ENCODE data around the gene C5orf46.

Gene C5orf46

GRCh38 chr5:147920420-147921030, 14.2 kb upstream of the C5orf46 start:
- TF ChIP-seq FOXM1 (IDR thresholded peaks at IDR 0.05; ENCODE audit: borderline replicate concordance, low read depth) (no peak), CEBPB (IDR thresholded peaks at IDR 0.05) (no peak), YY1 (IDR thresholded peaks at IDR 0.05; ENCODE audit: low read depth) (no peak), USF1 (IDR thresholded peaks at IDR 0.05) (no peak), TEAD4 (IDR thresholded peaks at IDR 0.05) (no peak), TAF1 (IDR thresholded peaks at IDR 0.05; ENCODE audit: low read depth) (no peak), CREB1 (IDR thresholded peaks at IDR 0.05; ENCODE audit: low read depth) (no peak), TCF12 (IDR thresholded peaks at IDR 0.05; ENCODE audit: low read depth) (no peak), REST (IDR thresholded peaks at IDR 0.05; ENCODE audit: low read depth) (no peak), ZBTB7A (IDR thresholded peaks at IDR 0.05; ENCODE audit: low read depth) (no peak), RAD21 (IDR thresholded peaks at IDR 0.05; ENCODE audit: low read depth) (no peak), EGR1 (IDR thresholded peaks at IDR 0.05) (no peak), EP300 (IDR thresholded peaks at IDR 0.05; ENCODE audit: borderline replicate concordance) (no peak), MAX (IDR thresholded peaks at IDR 0.05) (no peak), NFIC (IDR thresholded peaks at IDR 0.05) (no peak)

GRCh38 chr5:147918899-147919298, 12.6 kb upstream of the C5orf46 start:
- no peak for TF ChIP-seq CEBPB (IDR thresholded peaks at IDR 0.05)
- no peak for TF ChIP-seq TEAD4 (IDR thresholded peaks at IDR 0.05)
- TF ChIP-seq USF1 (IDR thresholded peaks at IDR 0.05) = no peak
- no peak for TF ChIP-seq REST (IDR thresholded peaks at IDR 0.05; ENCODE audit: low read depth)
- TF ChIP-seq RAD21 (IDR thresholded peaks at IDR 0.05; ENCODE audit: low read depth) = no peak
- no peak for TF ChIP-seq FOXM1 (IDR thresholded peaks at IDR 0.05; ENCODE audit: borderline replicate concordance, low read depth)
- TF ChIP-seq TCF12 (IDR thresholded peaks at IDR 0.05; ENCODE audit: low read depth) = no peak
- no peak for TF ChIP-seq CREB1 (IDR thresholded peaks at IDR 0.05; ENCODE audit: low read depth)
- no peak for TF ChIP-seq YY1 (IDR thresholded peaks at IDR 0.05; ENCODE audit: low read depth)
- TF ChIP-seq NFIC (IDR thresholded peaks at IDR 0.05) = no peak
- TF ChIP-seq ZBTB7A (IDR thresholded peaks at IDR 0.05; ENCODE audit: low read depth) = no peak
- no peak for TF ChIP-seq EP300 (IDR thresholded peaks at IDR 0.05; ENCODE audit: borderline replicate concordance)
- TF ChIP-seq TAF1 (IDR thresholded peaks at IDR 0.05; ENCODE audit: low read depth) = no peak
- no peak for TF ChIP-seq MAX (IDR thresholded peaks at IDR 0.05)
- TF ChIP-seq EGR1 (IDR thresholded peaks at IDR 0.05) = no peak

- TF ChIP-seq REST (IDR thresholded peaks at IDR 0.05; ENCODE audit: low read depth) = no peak
- no peak for TF ChIP-seq RAD21 (IDR thresholded peaks at IDR 0.05; ENCODE audit: low read depth)
- TF ChIP-seq EGR1 (IDR thresholded peaks at IDR 0.05) = no peak
- no peak for TF ChIP-seq FOXM1 (IDR thresholded peaks at IDR 0.05; ENCODE audit: borderline replicate concordance, low read depth)
- TF ChIP-seq TEAD4 (IDR thresholded peaks at IDR 0.05) = no peak
- no peak for TF ChIP-seq USF1 (IDR thresholded peaks at IDR 0.05)
- TF ChIP-seq TAF1 (IDR thresholded peaks at IDR 0.05; ENCODE audit: low read depth) = no peak
- no peak for TF ChIP-seq ZBTB7A (IDR thresholded peaks at IDR 0.05; ENCODE audit: low read depth)
- no peak for TF ChIP-seq CEBPB (IDR thresholded peaks at IDR 0.05)
- no peak for TF ChIP-seq CREB1 (IDR thresholded peaks at IDR 0.05; ENCODE audit: low read depth)
Measured at GRCh38 chr5:147918101-147918685, 11.9 kb upstream of the C5orf46 start.

Measured in Ishikawa (cell line).